Skin epidermis (tissue), 12 donors: ENCODE data around the gene APCDD1.
"Not testable (repeated sequence)": the region's sequence is repeated elsewhere in the genome, so short reads cannot be mapped to it uniquely, and the experiment has no call there.

Experiments
- H3K27ac ChIP-seq, 21 experiments: fragments of 200-600 bp; sonication (generic) in 11 of 21; one replicate each; pipeline ENCODE4 v1.5.0; 2020; ENCODE audit warnings: mild to moderate bottlenecking in 3 of 21, inconsistent platforms in 2 of 21, moderate library complexity in 2 of 21
- H3K4me3 ChIP-seq, 7 experiments: fragments of 200-600 bp; sonication (generic) in 2 of 7; one replicate each; pipeline ENCODE4 v1.5.0; 2020; ENCODE audit warnings: inconsistent platforms in 2 of 7, mild to moderate bottlenecking in 2 of 7, moderate library complexity in 1 of 7

APCDD1 gene

GRCh38 chr18:10457767-10458166 is 3.3 kb downstream of the APCDD1 start:
- peak overlapping the region; percentile 51 to 72 (median 58) for H3K4me3 ChIP-seq

GRCh38 chr18:10458691-10459090 is 4.3 kb downstream of the APCDD1 start:
- H3K4me3 ChIP-seq: peak overlapping the region in 3 of 7 experiments; percentile 9 to 62 (median 58)
- H3K27ac ChIP-seq: peak overlapping the region in 6 of 21 experiments; percentile 18 to 100 (median 94)

More at GRCh38 chr18:10457767-10458166, 3.3 kb downstream of the APCDD1 start:
- H3K27ac ChIP-seq: peak overlapping the region in 9 of 21 experiments; percentile 9 to 100 (median 96)

- no peak overlapping the region for H3K4me3 ChIP-seq
- H3K27ac ChIP-seq: peak overlapping the region in 4 of 21 experiments; percentile 8 to 100 (median 57)
Measured at GRCh38 chr18:10459587-10459986, 5.2 kb downstream of the APCDD1 start.

DNA sequence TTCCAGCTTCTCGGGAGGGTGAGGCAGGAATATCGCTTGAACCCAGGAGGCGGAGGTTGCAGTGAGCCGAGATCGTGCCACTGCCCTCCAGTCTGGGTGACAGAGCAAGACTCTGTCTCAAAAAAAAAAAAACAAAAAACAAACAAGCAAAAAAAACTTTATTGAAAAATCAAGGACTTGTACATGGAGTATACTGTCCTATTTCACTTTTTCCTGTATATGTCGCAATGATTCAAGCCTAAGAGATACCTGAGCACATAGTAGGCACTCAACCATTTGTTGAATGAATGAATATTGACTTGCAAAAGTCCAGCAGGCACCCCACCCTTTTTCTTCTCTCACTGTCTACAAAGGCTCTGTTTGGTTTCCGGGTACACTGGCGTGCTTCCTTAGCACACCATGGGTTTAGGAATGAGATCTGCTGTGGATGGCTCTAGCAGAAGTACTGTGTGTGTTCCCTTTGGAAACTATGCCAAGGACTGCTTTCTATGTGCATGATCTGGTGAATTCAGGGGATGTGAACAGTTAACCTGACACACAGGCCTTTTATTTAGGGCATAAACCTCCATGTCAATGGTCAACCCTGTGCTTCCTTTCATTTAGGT is 6.1 kb downstream of the APCDD1 start:
- Histone ChIP-seq H3K27ac (peak overlapping the region in 3 of 21 experiments; percentile 7 to 100 (median 12)), H3K4me3 (no peak overlapping the region)

GRCh38 chr18:10461989-10462388 is 7.6 kb downstream of the APCDD1 start:
- H3K27ac ChIP-seq: no peak overlapping the region

GRCh38 chr18:10462597-10462996 is 8.2 kb downstream of the APCDD1 start:
- Histone ChIP-seq H3K27ac (peak overlapping the region in 3 of 21 experiments; percentile 1 to 25 (median 8)), H3K4me3 (no peak overlapping the region)

More at GRCh38 chr18:10461989-10462388, 7.6 kb downstream of the APCDD1 start:
- H3K4me3 ChIP-seq: no peak overlapping the region

- Histone ChIP-seq H3K27ac (peak overlapping the region in 4 of 21 experiments; percentile 1 to 25 (median 12)), H3K4me3 (no peak overlapping the region)
Measured at GRCh38 chr18:10463096-10463495, 8.7 kb downstream of the APCDD1 start.

DNA sequence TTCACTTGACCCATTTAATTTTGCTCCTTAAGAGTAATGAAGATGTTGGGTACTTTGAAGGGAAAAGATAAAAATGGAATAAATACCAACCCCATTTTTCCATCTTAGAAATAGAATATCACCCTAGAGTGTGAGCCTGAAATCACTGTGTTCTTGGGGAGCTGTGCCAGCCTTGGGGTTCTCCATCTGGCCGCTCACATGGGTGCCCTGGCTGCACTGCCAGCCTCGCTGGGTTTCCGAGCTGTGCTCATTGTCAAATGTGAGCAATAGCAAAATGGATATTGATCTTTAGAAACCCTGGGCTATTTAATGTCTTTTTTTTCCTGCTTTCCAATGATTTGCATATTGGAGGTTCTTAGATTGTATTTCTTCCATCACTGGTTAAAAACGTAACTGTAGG is 9.3 kb downstream of the APCDD1 start:
- H3K4me3 ChIP-seq: no peak overlapping the region

DNA sequence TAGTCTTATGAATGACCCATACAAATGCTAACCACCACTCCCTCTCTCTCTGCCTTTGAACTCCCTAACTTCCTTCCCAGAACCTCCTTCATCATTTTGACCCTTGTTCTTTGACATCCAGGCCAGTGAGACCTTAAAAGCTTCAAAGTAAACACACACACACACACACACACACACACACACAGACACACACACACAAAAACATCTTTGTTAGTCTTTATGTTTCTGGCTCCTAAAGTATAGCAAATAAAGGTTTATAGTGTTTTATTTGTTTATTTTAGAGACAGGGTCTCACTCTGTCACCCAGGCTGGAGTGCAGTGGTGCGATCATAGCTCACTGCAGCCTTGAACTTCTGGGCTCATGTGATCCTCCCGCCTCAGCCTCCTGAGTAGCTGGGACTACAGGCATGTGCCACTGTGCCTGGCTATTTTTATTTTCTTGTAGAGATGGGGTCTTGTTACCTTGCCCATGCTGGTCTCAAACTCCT is 9.8 kb downstream of the APCDD1 start:
- peak overlapping the region in 5 of 21 experiments; percentile 23 to 54 (median 33) for H3K27ac ChIP-seq
- H3K4me3 ChIP-seq: not testable (repeated sequence)

More for the DNA sequence above, 9.3 kb downstream of the APCDD1 start:
- H3K27ac ChIP-seq: peak overlapping the region in 2 of 21 experiments; percentile 8 to 23

- Histone ChIP-seq H3K4me3 (no peak overlapping the region), H3K27ac (peak overlapping the region in 3 of 21 experiments; percentile 2 to 42 (median 11))
Measured at GRCh38 chr18:10465174-10465939, 10.9 kb downstream of the APCDD1 start.

- H3K4me3 ChIP-seq: no peak overlapping the region
- no peak overlapping the region for H3K27ac ChIP-seq
Measured at GRCh38 chr18:10470429-10470828, 16.0 kb downstream of the APCDD1 start.

GRCh38 chr18:10471574-10471973 is 17.1 kb downstream of the APCDD1 start:
- H3K4me3 ChIP-seq: no peak overlapping the region
- H3K27ac ChIP-seq: peak overlapping the region in 1 of 21 experiments; percentile 37

DNA sequence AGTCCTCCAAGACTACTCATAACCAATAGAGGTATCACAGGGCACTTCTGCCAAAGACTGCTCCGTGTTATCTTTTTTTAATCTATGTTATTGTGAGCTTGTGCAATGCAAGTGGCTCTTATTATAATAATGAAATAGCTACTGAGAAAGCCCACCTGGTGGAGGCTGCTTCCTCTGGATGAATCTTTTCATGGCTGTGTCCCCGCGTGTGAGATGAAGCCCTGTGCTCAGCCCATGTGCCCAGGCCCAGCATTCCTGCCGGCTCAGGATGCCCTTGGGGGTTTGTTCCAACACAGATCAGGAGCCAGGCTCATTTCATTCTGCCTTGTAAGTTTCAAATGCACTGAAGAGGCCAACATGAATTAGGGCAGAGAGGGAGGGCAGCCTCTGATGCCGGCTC is 18.7 kb downstream of the APCDD1 start:
- Histone ChIP-seq H3K4me3 (no peak overlapping the region), H3K27ac (peak overlapping the region in 2 of 21 experiments; percentile 30 to 48)

DNA sequence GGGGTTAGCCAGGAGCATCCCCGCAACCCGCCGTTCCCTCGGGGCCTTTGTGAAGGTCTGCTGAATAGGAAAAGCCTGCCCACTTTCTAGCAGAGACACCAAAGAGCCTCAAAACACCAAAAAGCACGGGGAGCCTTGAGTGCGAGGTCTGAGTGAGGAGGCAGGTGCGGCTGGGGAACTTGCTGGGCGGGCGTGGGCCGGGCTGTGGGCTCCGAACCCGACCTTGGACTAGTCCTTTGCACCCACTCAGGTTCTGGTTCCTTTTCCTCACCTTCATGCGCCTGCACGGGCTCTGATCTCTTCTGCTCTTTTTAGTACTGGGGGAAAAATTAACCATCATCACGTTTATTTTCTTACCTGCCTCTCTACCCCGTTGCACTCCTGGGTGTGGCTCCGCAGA is 19.9 kb downstream of the APCDD1 start:
- Histone ChIP-seq H3K27ac (no peak overlapping the region), H3K4me3 (no peak overlapping the region)

DNA sequence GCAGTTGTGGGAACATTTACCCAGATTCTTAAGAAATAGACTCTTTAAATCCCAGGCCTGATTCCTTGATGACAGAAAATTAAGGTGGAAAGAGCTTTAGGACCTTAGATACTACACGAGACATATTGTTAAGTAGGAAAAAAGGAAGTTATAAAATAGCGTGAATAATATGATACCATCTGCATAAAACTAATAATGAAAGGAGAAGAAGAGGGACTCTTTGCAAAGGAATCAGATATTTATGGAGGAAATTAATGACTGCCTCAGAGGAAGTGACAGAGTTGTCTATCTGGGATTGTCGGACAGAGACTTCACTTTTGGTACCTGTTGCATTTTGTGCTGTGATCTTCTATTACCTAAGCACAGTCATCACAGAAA is 20.8 kb downstream of the APCDD1 start:
- Histone ChIP-seq H3K4me3 (no peak overlapping the region), H3K27ac (peak overlapping the region in 7 of 21 experiments; percentile 6 to 75 (median 57))

GRCh38 chr18:10475654-10476291 is 21.3 kb downstream of the APCDD1 start:
- Histone ChIP-seq H3K27ac (peak overlapping the region in 15 of 21 experiments; percentile 5 to 75 (median 43)), H3K4me3 (no peak overlapping the region)

DNA sequence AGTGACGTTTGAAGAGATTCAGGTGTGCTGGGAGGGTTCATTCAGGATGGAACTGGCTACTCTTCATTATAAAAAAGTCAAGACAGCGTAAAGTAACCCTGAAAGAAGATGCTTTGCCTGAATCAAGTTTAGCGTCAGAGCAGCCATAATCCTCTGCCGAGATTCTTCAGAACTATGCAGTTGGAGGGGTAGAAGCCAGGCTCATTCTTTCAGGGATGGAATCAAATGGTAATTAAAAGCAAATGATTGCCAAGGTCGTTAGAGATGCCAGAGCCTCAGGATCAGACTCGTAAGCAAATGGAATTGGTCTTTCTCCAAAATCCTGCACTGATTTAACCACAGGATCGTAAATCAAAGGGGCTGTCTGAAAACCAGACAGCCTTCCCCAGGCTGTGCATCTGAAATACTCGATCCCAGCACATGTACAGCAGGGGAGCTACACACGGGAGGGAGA is 21.9 kb downstream of the APCDD1 start:
- H3K4me3 ChIP-seq: no peak overlapping the region

GRCh38 chr18:10477121-10477862 is 22.9 kb downstream of the APCDD1 start:
- H3K27ac ChIP-seq: peak overlapping the region in 5 of 21 experiments; percentile 0 to 61 (median 45)
- H3K4me3 ChIP-seq: no peak overlapping the region

More for the DNA sequence above, 21.9 kb downstream of the APCDD1 start:
- H3K27ac ChIP-seq: peak overlapping the region in 12 of 21 experiments; percentile 0 to 75 (median 44)

DNA sequence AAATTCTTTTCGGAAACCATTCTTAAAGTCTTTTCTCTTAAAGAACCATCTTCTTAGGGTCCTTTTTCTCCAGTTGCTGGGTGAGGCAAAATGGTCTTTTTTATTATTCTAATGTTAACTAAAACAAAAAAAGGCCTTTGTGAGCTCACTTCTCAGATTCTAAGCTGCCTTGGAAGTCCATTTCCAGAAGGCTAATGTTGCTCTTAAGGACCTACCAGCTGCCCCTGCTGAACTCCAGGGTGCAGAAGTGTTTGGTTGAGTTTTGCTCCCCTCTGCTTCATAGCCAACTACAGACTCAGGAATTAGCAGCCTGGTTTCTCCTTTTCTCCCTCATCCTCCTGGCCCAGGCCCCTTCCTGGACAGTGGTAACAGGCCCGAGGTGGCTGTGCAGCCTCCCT is 23.4 kb downstream of the APCDD1 start:
- Histone ChIP-seq H3K27ac (peak overlapping the region in 4 of 21 experiments; percentile 11 to 46 (median 30)), H3K4me3 (no peak overlapping the region)
